ENCODE data around the gene ERICH4. TPM values are rescaled to one million over a fixed set of nuclear protein-coding genes. Genes with fewer than 3 reads are reported as not detected.
"Not testable (repeated sequence)": the region's sequence is repeated elsewhere in the genome, so short reads cannot be mapped to it uniquely, and the experiment has no call there.

ERICH4 gene, protein sequence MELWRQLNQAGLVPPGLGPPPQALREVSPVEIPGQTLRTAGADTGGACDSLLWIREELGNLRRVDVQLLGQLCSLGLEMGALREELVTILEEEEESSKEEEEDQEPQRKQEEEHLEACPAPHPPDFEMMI
- total RNA-seq (2014; rRNA removed; shearing (Covaris generic)) = not detected in 2 replicates

DNA sequence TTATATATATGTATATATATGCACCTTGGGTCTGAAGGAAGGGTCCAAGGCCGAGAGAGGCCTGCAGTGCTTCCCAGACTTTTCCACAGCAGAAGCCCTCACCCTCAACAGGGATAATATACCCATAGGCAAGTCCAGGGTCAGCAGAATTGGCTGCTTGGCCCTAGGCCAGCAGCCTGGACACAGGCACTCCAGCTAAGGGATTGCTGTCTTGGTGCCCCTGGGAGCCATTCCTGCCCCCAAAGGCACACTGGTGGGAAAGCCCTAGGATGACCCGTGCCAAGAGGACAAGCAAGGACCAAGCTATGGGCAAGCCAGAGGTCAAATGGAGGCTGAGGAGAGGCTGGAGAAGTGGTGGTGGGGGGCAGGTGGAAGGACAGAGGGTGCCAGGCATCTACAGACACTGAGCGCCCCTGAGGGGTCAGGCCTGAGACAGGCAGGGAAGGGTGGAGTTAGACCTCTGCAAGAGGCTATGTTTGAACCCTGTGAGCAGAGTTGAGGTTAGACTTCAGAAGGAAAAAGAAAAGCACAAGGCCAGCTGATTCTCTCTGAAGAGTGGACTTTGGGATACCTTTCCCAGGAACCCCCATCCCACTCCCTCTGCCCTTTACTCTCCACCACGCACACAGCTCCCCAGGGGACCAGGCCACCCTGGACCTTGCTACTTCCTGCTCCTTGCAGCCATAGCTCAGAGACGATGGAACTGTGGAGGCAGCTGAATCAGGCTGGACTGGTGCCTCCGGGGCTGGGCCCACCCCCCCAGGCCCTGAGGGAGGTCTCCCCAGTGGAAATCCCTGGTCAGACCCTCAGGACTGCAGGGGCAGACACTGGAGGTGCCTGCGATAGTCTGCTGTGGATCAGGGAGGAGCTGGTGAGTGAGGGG lies at the start of gene ERICH4:
TSS of gene ERICH4 (plus strand) at position 684 of the 883 bp plus-strand sequence. CDS start at position 698, 14 bp downstream.
- peak; percentile 20 for DNase-seq
- Histone ChIP-seq H3K4me3 (ENCODE audit: insufficient read depth, low read depth, low read length) (no peak within 1 kb of the TSS), H3K27me3 (ENCODE audit: control insufficient read depth, insufficient read depth, low read length) (no peaks in the 10 kb centered on the region; the same call in 1 of the 2 replicates), H3K36me3 (replicated peaks; ENCODE audit: control insufficient read depth, insufficient read depth, low read length) (peaks cover 4% of the 10 kb centered on the region)

DNA sequence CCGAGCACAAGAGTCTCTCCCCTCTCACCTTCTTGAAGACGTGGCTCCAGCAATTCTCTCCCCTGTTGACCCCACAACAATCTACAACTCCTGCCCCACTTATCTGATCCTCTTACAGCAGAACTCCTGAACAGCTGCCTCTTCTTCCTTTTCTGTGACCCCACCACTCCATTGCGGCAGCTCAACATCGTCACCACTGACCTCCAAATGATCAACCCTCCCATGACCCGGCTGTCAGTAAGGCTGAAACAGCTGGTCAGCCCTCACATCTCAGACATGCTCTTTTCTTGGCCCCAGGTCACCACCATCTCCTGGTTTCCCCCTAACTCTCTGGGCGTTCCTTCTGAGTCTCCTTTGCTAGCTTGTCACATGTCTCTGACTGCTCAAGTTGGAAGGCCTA lies 47.6 kb upstream of the ERICH4 start:
- Histone ChIP-seq H3K36me3 (replicated peaks; ENCODE audit: control insufficient read depth, insufficient read depth, low read length) (peaks cover 8% of the 10 kb centered on the region), H3K4me3 (ENCODE audit: insufficient read depth, low read depth, low read length) (no peak overlapping the region), H3K27me3 (ENCODE audit: control insufficient read depth, insufficient read depth, low read length) (no peaks in the 10 kb centered on the region)
- no peak for DNase-seq

DNA sequence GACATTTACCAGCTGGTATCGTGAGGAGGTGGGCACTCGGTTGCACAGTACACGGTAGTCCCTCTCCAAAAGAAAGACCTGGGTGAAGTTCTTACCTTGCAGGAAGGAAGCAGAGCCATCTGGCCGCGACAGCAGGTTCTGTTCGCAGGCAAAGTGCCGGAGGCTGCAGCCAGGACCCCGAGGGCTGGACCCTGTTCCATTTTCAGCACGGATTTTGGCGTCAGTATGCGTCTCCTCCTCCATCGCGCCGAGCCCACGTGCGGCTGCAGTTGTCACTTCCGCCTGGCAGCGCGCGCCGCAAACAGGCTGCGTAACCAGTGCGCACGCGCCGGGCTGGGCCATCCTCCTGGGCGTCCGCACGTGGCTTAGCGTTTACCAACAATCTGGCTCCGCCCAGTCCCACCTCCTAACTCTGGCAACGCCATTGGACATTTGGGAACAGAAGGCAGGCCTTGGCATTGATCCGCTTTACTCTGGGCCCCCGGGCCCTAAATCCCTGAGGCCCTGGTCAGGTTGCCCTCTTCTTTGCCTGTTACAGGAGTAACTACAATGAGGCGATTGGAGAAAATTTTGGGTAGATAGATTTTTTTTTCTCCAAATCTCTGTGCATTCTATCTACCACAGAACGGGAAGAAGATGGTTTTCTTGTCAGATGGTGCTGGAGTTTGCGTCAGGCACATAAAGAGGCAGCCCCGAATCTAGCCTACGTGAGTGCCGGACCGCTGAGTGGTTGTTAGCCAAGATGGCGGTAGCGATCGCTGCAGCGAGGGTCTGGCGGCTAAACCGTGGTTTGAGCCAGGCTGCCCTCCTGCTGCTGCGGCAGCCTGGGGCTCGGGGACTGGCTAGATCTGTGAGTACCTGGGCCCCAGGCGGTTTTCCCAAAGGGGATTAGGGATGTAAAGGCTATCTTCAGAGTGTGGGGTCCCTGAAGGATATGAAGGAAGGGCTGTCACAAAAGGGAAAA lies 45.6 kb upstream of the ERICH4 start, which contains the start of the genes BCKDHA and EXOSC5:
TSS of gene BCKDHA (plus strand) at position 733 of the 964 bp plus-strand sequence. CDS start at position 743, 10 bp downstream.
TSS of gene EXOSC5 (minus strand) at position 274 of the 964 bp plus-strand sequence. CDS start at position 243, 31 bp downstream.
- Histone ChIP-seq H3K4me3 (ENCODE audit: insufficient read depth, low read depth, low read length) (peak within 1 kb of the TSS; percentile 87), H3K36me3 (replicated peaks; ENCODE audit: control insufficient read depth, insufficient read depth, low read length) (no peaks in the 10 kb centered on the region), H3K27me3 (ENCODE audit: control insufficient read depth, insufficient read depth, low read length) (no peaks in the 10 kb centered on the region)
- peak; percentile 99 for DNase-seq

DNA sequence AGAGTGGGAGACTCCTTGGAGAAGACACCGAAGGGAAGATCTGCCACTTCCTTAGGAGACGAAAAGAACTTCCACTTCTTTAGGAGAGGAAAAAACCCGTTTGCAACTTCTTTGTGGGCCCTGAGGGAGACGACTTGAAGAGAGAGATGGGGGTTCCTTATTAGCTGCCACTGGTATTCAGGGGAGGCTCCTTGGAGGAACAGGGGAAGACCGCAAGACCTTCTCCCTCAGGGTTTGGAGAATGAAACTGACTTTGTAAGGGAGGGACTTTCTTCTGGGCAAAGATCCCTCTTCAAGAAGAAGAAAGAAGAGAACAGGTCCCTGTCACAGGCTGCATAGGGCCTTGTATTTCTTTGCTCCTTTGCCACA lies 44.9 kb upstream of the ERICH4 start:
- Histone ChIP-seq H3K4me3 (ENCODE audit: insufficient read depth, low read depth, low read length) (peak overlapping the region; percentile 51), H3K27me3 (ENCODE audit: control insufficient read depth, insufficient read depth, low read length) (no peaks in the 10 kb centered on the region), H3K36me3 (replicated peaks; ENCODE audit: control insufficient read depth, insufficient read depth, low read length) (no peaks in the 10 kb centered on the region)
- DNase-seq = peak; percentile 47

DNA sequence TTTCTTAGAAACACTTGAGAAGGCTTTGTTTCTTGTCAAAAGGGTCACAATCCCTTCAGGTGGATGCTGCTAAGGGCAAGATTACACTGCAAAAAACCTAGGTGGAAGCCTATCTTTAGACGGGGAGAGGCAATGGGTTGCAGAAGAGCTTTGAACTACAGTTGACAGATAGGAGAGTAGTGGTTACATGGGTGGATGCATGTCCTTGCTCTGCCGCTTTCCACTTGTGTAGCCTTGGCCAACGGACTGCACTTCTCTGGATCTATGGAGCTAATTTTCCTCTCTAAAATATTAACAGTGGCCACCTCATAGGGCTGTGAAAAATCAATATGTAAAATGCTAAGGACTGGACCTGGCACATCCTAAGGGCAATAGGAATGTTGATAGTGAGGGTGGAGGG lies 44.4 kb upstream of the ERICH4 start:
- no peak for DNase-seq
- no peak overlapping the region for H3K4me3 ChIP-seq (ENCODE audit: insufficient read depth, low read depth, low read length)
- no peaks in the 10 kb centered on the region for H3K36me3 ChIP-seq (replicated peaks; ENCODE audit: control insufficient read depth, insufficient read depth, low read length)
- no peaks in the 10 kb centered on the region for H3K27me3 ChIP-seq (ENCODE audit: control insufficient read depth, insufficient read depth, low read length)

DNA sequence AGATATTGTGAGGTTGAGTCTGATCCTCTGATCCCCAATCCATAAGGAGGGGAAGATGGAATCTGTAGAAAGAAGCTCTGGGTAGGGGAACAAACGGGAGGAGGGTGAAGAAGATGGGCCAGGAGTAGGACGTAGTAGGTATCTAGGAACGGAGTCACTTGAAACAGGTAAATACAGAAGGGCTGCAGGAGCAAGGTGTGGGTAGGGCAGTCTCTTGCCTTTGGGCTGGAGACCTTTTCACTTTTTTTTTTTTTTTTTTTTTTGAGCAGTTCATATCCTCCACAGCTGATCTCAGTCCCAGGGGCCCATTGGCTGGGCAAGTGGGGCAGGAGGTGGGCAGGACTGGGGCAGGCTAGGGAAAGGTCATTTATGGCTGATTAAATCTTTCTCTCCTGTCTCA lies 43.9 kb upstream of the ERICH4 start:
- Histone ChIP-seq H3K4me3 (ENCODE audit: insufficient read depth, low read depth, low read length) (no peak overlapping the region), H3K36me3 (replicated peaks; ENCODE audit: control insufficient read depth, insufficient read depth, low read length) (no peaks in the 10 kb centered on the region), H3K27me3 (ENCODE audit: control insufficient read depth, insufficient read depth, low read length) (no peaks in the 10 kb centered on the region)
- DNase-seq = no peak

DNA sequence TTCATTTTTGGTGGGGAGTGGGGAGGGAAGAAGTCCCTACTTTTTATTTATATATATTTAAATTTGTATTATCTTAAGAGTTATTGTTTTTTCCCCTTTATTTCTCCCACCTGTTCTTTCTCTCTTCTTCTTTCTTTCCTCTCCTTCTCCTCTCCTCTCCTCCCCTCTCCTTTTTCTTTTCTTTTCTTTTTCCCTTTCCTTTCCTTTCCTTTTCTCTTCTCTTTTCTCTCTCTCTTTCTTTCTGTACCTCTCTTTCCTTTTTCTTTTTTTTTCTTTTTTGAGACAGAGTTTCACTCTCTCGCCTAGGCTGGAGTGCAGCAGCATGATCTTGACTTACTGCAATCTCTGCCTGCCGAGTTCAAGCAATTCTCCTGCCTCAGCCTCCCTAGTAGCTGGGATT lies 43.4 kb upstream of the ERICH4 start:
- H3K27me3 ChIP-seq (ENCODE audit: control insufficient read depth, insufficient read depth, low read length) = no peaks in the 10 kb centered on the region
- H3K4me3 ChIP-seq (ENCODE audit: insufficient read depth, low read depth, low read length) = no peak overlapping the region
- DNase-seq = no peak
- no peaks in the 10 kb centered on the region for H3K36me3 ChIP-seq (replicated peaks; ENCODE audit: control insufficient read depth, insufficient read depth, low read length)

DNA sequence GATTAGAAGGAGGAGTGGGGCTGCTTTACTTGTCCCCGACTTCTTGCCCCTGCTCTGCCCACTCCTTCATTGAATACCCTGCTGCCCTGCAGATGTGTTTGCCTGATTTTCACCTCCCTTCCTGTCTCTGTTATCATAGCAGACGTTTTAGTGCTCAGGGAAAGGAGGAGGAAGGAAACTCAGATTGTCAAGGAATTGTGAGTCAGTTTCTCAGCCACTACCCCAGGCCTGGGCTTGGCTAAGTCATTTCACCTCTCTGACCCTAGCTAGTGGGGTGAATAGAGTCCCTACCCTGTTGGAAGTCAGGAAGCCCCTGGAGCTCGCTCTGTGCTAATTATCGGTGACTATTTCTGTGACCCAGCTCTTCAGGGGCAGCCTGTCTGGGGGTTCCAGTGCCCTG lies 41.5 kb upstream of the ERICH4 start:
- no peaks in the 10 kb centered on the region for H3K27me3 ChIP-seq (ENCODE audit: control insufficient read depth, insufficient read depth, low read length)
- no peak overlapping the region for H3K4me3 ChIP-seq (ENCODE audit: insufficient read depth, low read depth, low read length)
- no peaks in the 10 kb centered on the region for H3K36me3 ChIP-seq (replicated peaks; ENCODE audit: control insufficient read depth, insufficient read depth, low read length)
- no peak for DNase-seq

DNA sequence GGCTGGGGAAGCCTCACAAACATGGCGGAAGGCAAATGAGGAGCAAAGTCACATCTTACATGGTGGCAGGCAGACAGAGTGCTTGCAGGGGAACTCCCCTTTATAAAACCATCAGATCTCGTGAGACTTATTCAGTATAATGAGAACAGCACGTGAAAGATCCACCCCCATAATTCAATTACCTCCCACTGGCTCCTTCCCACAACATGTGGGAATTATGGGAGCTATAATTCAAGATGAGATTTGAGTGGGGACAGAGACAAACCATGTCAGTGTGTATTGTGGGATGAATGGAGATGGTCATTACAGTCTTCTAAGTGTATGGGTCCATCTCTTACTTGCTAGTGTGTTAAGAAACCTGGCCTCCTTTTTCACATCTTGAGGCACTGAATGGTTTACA lies 40.9 kb upstream of the ERICH4 start:
- no peak for DNase-seq
- no peaks in the 10 kb centered on the region for H3K36me3 ChIP-seq (replicated peaks; ENCODE audit: control insufficient read depth, insufficient read depth, low read length)
- no peak overlapping the region for H3K4me3 ChIP-seq (ENCODE audit: insufficient read depth, low read depth, low read length)
- H3K27me3 ChIP-seq (ENCODE audit: control insufficient read depth, insufficient read depth, low read length) = no peaks in the 10 kb centered on the region

DNA sequence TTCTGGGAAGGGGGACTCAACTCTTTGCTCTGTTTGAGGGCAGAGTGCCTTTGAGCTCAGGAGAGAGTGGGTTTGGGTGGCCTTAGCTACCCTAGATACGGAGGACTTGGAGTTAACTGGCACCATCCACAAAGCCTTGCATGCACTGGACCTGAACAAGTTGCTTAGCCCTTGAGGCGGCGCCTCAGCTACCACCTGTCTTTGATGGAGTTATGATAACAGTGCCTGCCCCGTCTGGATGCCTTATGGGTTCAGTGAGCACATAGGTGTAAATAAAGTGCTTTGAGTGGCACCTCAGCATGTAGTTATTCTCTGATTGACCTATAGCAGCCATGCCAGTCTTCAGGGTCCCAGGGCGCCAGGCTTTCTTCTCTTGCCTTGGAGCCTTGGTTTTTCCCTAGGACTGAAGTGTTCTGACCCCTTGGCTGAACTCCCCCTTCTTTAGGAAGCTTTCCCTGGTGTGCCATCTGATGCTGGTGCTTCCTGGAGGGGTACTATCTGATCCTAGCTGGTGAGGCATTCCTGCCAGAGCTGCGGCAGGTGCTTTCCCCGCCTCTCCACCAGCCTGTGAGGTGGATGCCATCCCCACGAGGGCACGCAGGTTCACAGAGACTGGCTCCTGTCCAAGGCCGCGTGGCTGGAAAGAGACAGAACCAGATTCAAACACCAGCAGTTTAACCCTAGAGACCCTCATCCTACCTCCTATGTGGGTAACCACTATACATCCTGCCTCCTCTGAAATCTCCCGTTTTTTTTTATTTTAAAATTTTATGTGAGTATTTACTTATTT lies 39.6 kb upstream of the ERICH4 start:
- Histone ChIP-seq H3K27me3 (ENCODE audit: control insufficient read depth, insufficient read depth, low read length) (no peaks in the 10 kb centered on the region), H3K4me3 (ENCODE audit: insufficient read depth, low read depth, low read length) (no peak overlapping the region), H3K36me3 (replicated peaks; ENCODE audit: control insufficient read depth, insufficient read depth, low read length) (no peaks in the 10 kb centered on the region)
- no peak for DNase-seq

DNA sequence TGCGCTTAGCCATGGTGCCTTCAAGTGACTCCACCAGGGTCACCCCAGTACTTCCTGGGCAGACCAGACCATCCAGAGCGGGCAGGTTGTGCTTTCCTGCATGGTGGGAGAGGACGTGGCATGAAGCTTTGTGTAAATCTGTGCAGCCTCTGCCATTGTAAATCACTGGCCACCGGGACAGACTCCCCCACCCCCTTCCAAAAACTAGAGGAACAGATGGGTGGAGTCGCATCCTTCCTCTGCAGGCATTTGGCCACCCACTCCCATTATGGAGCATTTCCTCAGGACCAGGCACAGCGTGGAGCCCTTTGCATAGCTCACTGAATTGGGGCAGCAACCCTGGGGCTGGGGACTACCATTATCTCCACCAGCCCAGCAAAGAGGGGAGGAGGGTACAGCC lies 37.2 kb upstream of the ERICH4 start:
- no peak for DNase-seq
- H3K36me3 ChIP-seq (replicated peaks; ENCODE audit: control insufficient read depth, insufficient read depth, low read length) = no peaks in the 10 kb centered on the region
- no peak overlapping the region for H3K4me3 ChIP-seq (ENCODE audit: insufficient read depth, low read depth, low read length)
- no peaks in the 10 kb centered on the region for H3K27me3 ChIP-seq (ENCODE audit: control insufficient read depth, insufficient read depth, low read length)

DNA sequence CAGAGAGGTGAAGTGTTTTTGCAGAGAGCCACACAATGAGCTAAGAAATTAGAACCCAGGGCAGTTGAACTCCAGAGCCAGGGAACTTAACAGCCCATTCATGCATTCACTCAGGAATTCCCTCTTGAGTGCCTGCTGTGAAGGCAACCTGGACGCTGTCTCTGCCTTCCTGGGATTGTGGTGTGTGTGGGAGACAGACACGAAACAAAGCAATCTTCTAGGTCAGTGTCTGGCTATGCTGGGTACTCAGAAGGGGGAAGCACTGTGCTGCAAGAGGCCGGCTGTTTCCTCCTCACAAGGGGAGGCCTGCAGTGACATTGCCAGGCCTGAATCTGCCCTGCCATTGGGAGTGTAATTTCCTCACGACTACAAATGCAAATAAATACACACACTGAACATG lies 35.7 kb upstream of the ERICH4 start:
- DNase-seq = no peak
- H3K4me3 ChIP-seq (ENCODE audit: insufficient read depth, low read depth, low read length) = no peak overlapping the region

DNA sequence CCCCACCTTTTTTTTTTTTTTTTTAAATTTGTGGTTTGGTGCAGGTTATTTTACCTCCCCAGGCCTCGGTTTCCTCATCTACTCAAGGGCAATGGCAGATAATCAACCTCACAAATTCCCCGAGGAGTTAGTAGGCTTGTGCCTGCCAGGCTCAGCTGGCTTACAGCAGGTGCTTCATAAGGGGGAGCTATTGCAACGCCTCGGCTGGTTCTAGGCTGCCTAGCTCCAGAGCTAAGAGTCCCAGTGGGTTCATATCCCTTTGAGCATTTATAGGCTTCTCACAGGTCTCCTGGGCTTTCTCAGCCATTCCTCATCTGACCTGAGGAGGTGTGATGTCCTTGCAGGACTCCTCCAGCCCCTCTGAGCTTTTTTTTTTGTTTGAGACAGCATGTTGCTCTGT lies 34.7 kb upstream of the ERICH4 start:
- no peak for DNase-seq
- no peaks in the 10 kb centered on the region for H3K27me3 ChIP-seq (ENCODE audit: control insufficient read depth, insufficient read depth, low read length)
- H3K4me3 ChIP-seq (ENCODE audit: insufficient read depth, low read depth, low read length) = no peak overlapping the region
- peaks cover under 1% of the 10 kb centered on the region; the same call in 1 of the 2 replicates for H3K36me3 ChIP-seq (replicated peaks; ENCODE audit: control insufficient read depth, insufficient read depth, low read length)

More for the DNA sequence above, 35.7 kb upstream of the ERICH4 start:
- Histone ChIP-seq H3K27me3 (ENCODE audit: control insufficient read depth, insufficient read depth, low read length) (no peaks in the 10 kb centered on the region), H3K36me3 (replicated peaks; ENCODE audit: control insufficient read depth, insufficient read depth, low read length) (no peaks in the 10 kb centered on the region)

DNA sequence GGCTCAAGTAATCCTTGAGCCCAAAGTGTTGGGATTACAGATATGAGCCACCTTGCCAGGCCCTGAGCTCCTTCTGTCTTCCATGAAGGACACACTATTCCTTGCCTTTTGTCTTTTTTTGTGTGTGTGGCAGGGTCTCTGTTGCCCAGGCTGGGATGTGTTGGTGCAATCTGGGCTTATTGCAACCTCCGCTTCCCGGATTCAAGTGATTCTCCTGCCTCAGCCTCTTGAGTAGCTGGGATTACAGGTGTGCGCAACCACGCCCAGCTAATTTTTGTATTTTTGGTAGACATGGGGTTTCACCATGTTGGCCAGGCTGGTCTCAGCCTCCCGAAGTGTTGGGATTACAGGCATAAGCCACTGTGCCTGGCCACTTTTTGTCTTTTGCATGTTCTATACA lies 34.1 kb upstream of the ERICH4 start:
- H3K36me3 ChIP-seq (replicated peaks; ENCODE audit: control insufficient read depth, insufficient read depth, low read length) = not testable (repeated sequence)

More for the DNA sequence above, 34.1 kb upstream of the ERICH4 start:
- not testable (repeated sequence) for DNase-seq; H3K4me3 ChIP-seq (ENCODE audit: insufficient read depth, low read depth, low read length); H3K27me3 ChIP-seq (ENCODE audit: control insufficient read depth, insufficient read depth, low read length)
